ENCODE data around the gene VRK3.
A peak's percentile ranks its signal among the peaks of the same experiment; 100 is the strongest.
"Not testable (repeated sequence)": the region's sequence is repeated elsewhere in the genome, so short reads cannot be mapped to it uniquely, and the experiment has no call there.

The VRK3 gene

GRCh38 chr19:50058425-50058824 lies 33.3 kb upstream of the VRK3 start:
- DNase-seq (ENCODE audit: low read depth, low spot score), result no peak
- TF ChIP-seq CTCF (IDR thresholded peaks at IDR 0.05; ENCODE audit: low read depth, low read length), result no peak
- H3K4me3 ChIP-seq (ENCODE audit: low read depth, low read length), result no peak overlapping the region
- in situ Hi-C loops (cut with HindIII; ENCODE audit: low sequenced_read_pairs), result no loop called here

GRCh38 chr19:50053119-50053518 lies 27.9 kb upstream of the VRK3 start:
- no peak for TF ChIP-seq CTCF (IDR thresholded peaks at IDR 0.05; ENCODE audit: low read depth, low read length)
- no peak for DNase-seq (ENCODE audit: low read depth, low spot score)
- in situ Hi-C loops (cut with HindIII; ENCODE audit: low sequenced_read_pairs), result no loop called here
- no peak overlapping the region for H3K4me3 ChIP-seq (ENCODE audit: low read depth, low read length)

- no peak for DNase-seq (ENCODE audit: low read depth, low spot score)
- TF ChIP-seq CTCF (IDR thresholded peaks at IDR 0.05; ENCODE audit: low read depth, low read length), result no peak
- no peak overlapping the region for H3K4me3 ChIP-seq (ENCODE audit: low read depth, low read length)
- in situ Hi-C loops (cut with HindIII; ENCODE audit: low sequenced_read_pairs), result no loop called here
Observed at GRCh38 chr19:50051964-50052363, 26.8 kb upstream of the VRK3 start.

- DNase-seq (ENCODE audit: low read depth, low spot score); in situ Hi-C loops (cut with HindIII; ENCODE audit: low sequenced_read_pairs): not testable (repeated sequence)
- peak overlapping the region; percentile 38 for H3K4me3 ChIP-seq (ENCODE audit: low read depth, low read length)
Observed at GRCh38 chr19:50051228-50051895, 26.2 kb upstream of the VRK3 start.

GRCh38 chr19:50050406-50051227 lies 25.4 kb upstream of the VRK3 start:
- TF ChIP-seq CTCF (IDR thresholded peaks at IDR 0.05; ENCODE audit: low read depth, low read length), result no peak
- in situ Hi-C loops (cut with HindIII; ENCODE audit: low sequenced_read_pairs), result no loop called here
- peak; percentile 44 for DNase-seq (ENCODE audit: low read depth, low spot score)
- H3K4me3 ChIP-seq (ENCODE audit: low read depth, low read length), result peak overlapping the region; percentile 38

- no peak for DNase-seq (ENCODE audit: low read depth, low spot score)
- in situ Hi-C loops (cut with HindIII; ENCODE audit: low sequenced_read_pairs), result no loop called here
- no peak for TF ChIP-seq CTCF (IDR thresholded peaks at IDR 0.05; ENCODE audit: low read depth, low read length)
- H3K4me3 ChIP-seq (ENCODE audit: low read depth, low read length), result no peak overlapping the region
Observed at GRCh38 chr19:50047671-50048070, 22.5 kb upstream of the VRK3 start.

Data from astrocyte of the spinal cord (primary cell).